ENCODE results near the gene ATP11B.
"Not testable (repeated sequence)": the region's sequence is repeated elsewhere in the genome, so short reads cannot be mapped to it uniquely, and the experiment has no call there.

Gene ATP11B

DNA sequence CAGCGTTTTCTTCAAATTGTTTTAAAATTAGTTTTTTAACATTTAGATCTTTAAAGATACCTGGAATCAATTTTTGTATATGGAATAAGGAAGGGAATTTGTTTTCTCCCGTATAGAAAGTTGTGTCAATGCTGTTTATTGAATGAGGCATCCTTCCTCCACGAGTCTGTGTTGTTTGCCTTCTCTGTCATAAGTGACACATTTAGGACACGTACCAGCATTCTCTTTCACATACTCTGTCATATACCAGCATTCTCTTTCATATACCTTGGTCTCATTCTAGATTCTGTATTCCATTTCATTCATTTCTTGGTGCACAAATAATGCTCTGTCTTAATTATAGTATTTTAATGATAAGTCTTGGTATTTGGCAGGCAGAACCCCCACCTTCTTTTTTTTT lies 10.3 kb downstream of the ATP11B start:
- peak; percentile 74 for FAIRE-seq

DNA sequence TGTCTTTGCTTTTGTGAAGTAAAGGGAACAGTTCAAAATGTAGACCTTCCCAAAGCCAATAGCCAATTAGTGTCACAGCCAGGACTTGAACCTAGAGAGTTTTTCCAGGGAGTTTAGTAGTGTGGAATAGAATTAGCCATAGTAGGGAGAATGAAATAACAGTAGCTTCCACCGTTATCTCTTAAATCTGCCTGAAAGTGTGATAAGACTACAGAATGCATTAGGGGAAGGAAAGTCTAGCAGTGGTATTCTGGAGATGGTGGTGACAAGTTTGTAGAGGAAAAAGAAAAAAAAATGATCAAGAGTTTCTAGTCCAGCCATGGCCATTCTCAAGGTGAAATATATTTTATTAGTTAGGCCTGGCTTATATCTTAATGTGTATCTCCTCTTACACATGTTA lies 13.8 kb downstream of the ATP11B start:
- FAIRE-seq (peak; percentile 83), DNase-seq (ENCODE audit: insufficient read length, low spot score) (no peak)
- no peak for TF ChIP-seq POLR2A (IDR thresholded peaks at IDR 0.05; ENCODE audit: low read depth, low read length)

More for the DNA sequence above, 10.3 kb downstream of the ATP11B start:
- no peak for DNase-seq (ENCODE audit: insufficient read length, low spot score)
- no peak for TF ChIP-seq POLR2A (IDR thresholded peaks at IDR 0.05; ENCODE audit: low read depth, low read length)

DNA sequence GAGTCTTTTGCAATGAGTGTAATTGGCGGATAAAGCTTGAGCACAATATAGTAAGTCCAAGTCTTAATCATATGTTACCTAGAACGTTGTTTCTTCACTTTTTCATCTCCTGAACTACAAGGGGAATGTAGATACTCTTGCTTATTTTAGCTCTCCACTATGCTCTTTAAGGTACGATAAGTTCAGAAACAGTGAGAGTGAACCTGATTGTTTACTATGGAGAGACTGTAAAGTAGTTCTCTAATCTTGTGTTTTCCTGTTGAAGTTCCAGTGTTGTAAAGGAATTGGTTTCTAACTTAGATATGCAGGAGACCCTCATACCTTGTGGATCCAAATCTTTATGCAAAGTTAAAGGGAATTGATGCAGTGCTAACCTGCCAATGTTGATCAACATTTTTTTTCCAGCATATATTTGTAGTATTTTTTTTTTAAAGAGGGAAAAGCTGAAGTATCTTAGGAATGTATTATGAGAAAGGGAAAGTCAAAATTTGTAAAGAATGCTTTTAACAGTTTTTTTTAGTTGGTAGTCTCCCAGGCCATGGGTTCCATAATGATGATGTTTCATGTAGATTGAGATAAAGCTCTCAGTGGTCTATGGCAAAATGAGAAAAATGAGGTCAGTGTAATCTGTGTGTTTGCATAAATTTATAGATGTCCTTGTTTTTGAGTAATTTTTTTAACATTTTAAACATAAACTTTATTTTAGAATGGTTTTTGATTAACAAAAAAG lies 14.9 kb downstream of the ATP11B start:
- DNase-seq (ENCODE audit: insufficient read length, low spot score) (no peak), FAIRE-seq (peak; percentile 83)
- no peak for TF ChIP-seq POLR2A (IDR thresholded peaks at IDR 0.05; ENCODE audit: low read depth, low read length)

DNA sequence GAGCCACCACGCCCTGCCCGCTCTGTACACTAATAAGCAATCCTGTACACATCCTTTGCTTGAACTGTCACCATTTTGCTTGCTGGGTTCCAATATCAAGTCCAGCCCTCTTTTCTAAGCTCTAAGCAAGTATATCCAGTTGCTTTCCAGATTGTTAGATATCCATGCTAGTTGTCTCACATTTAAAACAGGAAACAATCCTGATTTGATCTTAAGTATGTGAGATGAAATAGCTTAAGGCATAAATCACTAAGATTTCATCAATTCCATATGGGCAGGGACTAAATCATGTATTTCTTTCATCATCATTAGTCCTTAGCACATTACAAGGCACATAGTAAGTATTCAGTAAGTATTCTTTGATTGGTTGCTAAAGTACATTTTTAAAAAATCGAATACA lies 16.2 kb downstream of the ATP11B start:
- DNase-seq (ENCODE audit: insufficient read length, low spot score) (no peak), FAIRE-seq (peak; percentile 57)
- TF ChIP-seq POLR2A (IDR thresholded peaks at IDR 0.05; ENCODE audit: low read depth, low read length): no peak

DNA sequence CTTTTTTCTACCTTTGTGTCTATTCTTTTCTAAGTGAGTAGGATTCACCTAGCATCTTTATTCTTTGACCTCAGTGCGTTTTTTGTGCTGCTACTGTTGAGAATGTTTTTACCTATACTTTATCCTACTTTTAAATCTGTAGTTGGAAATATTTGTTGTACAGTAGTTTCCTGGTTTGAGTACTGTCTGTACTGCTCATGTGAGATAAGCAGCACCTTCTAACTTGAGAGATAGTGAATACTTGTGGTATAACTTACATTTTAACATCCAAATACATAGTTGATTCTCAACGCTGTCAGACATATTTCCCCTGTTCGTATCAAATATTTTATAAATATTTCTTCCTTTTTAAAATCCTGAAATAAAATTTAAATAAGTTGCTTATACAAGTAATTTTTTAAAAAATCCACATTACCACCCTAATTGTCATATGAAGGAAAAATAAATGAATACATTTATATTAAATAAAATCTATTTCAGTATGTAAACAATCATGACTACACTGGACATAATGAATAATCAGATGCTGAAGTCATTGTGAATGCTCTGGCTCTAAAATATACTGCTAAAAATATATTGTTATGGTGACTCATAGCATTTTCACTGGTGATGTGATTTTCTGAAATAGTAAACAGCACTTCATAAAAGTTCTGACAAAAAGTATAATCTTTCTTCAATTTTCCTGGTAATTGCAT lies 17.4 kb downstream of the ATP11B start:
- FAIRE-seq (peak; percentile 58), DNase-seq (ENCODE audit: insufficient read length, low spot score) (no peak)
- no peak for TF ChIP-seq POLR2A (IDR thresholded peaks at IDR 0.05; ENCODE audit: low read depth, low read length)

DNA sequence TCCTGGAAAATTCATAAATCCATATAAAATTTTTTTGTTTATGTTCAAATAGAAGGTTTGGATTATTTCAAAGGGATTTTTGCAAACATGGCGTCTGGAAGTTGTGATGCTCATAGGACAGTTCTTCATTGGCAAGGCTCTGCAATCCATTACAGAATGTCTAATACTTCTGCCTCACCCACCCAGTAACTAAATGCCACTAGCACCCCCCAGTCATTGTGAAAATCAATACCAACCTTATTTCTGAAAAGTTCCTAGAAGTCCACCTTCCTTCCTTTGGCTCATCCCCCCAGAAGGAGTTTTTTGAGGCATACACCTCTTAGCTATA lies 17.9 kb downstream of the ATP11B start:
- FAIRE-seq (no peak), DNase-seq (ENCODE audit: insufficient read length, low spot score) (no peak)
- TF ChIP-seq POLR2A (IDR thresholded peaks at IDR 0.05; ENCODE audit: low read depth, low read length): no peak

DNA sequence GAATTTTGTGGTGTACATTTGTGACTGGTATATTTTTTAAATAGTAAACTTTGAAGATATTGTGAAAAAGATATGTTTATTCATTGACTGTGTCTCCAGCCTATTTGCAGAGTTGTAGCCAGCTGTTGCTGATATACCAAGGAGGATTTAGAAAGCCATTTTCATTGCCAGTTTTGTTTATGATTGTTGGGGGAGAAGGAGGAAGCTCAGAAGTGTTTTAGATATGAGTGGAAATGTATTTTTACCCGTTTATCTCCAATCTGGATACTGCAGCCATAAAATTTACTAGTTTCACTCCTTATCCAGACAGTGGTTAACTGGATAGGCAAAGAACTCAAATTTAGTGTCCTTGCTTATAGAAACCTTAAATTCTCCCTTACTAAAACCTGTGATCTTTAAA lies 18.8 kb downstream of the ATP11B start:
- no peak for FAIRE-seq
- no peak for DNase-seq (ENCODE audit: insufficient read length, low spot score)
- no peak for TF ChIP-seq POLR2A (IDR thresholded peaks at IDR 0.05; ENCODE audit: low read depth, low read length)

DNA sequence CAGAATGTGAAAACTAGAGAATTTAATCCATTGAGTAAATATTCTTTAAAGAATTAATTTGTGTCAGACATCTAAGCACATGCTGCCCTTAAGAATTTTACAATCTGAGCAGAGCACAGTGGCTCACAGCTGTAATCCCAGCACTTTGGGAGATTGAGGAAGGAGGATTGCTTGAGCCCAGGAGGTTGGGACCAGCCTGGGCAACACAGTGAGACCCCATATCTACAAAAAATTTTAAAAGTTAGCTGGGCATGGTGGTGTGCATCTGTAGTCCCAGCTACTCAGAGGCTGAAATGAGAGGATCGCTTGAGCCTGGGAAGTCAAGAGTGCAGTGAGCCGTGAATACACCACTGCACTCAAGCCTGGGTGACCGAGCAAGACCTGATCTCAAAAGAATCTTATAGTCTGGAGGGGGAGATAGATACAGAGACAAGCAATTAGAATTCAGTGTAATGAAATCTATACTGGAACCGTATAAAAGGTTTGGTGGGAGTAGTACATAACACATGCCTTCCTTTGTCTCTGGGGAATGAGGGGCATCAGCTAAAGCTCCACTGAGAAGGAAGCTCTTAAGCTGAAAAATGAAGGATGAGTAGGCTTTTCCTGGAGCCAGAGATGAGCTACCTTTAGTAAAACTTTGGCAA lies 21.2 kb downstream of the ATP11B start:
- TF ChIP-seq POLR2A (IDR thresholded peaks at IDR 0.05; ENCODE audit: low read depth, low read length): no peak
- no peak for FAIRE-seq

DNA sequence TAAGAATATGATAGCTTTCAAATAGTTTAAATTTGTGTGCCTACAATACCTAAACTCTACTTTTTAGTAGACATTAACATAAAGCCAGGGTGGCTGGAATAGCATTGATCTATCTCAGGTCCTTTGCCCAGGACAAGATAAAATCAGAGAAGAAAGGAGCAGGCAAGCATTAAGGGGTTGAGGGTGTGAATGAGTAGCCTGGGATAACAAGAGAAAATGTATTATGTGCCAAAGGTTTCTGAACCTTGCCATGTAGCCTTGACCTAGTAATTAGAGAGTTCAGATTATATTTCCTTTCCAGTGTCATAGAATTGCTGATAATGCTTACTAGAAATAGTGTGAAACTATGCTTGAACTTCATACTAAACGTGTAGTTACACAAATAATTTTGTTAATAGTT lies 22.9 kb downstream of the ATP11B start:
- DNase-seq (ENCODE audit: insufficient read length, low spot score) (no peak), FAIRE-seq (no peak)
- TF ChIP-seq POLR2A (IDR thresholded peaks at IDR 0.05; ENCODE audit: low read depth, low read length): no peak

More for the DNA sequence above, 21.2 kb downstream of the ATP11B start:
- no peak for DNase-seq (ENCODE audit: insufficient read length, low spot score)

DNA sequence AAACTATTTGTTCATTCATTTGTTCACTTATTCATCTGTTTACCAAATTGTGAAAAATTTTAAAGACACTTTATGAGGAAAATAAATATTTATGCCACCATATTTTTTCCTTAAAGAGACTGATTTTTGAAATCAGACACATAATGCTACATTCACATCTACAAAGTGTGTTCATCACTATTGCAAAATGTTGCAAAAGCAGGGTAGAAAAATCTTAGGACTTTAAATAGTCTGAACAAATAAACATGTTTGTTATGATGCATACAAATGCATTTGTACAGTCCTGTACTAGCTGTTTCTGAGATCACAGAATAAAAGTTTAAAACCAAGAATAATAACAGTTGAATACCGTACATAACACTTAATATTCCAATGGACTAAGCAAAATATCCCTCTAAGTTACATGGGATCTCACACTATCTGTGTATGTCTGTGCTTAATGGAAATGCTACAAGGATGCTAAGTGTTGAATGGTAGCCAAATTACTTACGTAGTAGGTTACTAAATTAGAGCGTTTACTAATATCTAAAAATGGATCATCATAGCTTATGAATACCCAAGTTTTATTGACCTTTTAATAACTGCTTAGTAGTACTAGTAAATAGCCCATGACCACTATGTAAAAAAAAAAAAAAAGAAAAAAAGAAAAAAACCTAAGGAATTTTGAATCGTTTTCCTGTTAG lies 25.1 kb downstream of the ATP11B start:
- FAIRE-seq: peak; percentile 82
- DNase-seq (ENCODE audit: insufficient read length, low spot score): no peak
- TF ChIP-seq POLR2A (IDR thresholded peaks at IDR 0.05; ENCODE audit: low read depth, low read length): no peak

DNA sequence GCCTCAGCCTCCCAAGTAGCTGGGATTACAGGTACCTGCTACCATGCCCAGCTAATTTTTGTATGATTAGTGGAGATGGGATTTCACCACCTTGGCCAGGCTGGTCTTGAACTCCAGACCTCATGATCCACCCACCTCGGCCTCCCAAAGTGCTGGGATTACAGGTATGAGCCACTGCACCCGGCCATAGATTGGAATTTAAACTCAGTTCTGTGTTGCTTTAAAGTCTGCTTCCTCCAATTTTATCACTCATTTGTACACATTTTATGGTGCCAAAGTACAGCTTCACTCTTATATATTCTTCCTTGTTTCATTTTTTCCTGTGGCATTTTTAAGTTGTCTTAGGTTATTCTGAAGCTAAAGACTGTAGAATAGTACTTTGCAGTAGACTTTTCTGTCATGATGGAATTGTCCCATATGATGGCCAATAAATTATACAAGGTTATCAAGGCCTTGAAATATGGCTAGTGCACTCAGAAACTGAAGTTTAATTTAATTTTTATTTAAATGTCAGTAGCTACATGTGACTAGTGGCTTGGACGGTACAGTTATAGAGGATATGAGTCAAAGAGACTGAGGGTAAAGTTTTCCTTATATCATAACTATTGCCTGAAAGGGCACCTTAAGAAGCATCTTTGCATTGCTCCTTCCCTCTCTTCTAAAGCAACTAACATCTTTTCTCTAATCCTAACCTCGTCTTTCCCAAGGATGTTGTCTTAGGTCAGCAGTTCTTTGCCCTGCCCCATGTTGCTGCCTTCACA lies 28.1 kb downstream of the ATP11B start:
- TF ChIP-seq POLR2A (IDR thresholded peaks at IDR 0.05; ENCODE audit: low read depth, low read length): no peak
- FAIRE-seq (peak; percentile 79), DNase-seq (ENCODE audit: insufficient read length, low spot score) (no peak)

DNA sequence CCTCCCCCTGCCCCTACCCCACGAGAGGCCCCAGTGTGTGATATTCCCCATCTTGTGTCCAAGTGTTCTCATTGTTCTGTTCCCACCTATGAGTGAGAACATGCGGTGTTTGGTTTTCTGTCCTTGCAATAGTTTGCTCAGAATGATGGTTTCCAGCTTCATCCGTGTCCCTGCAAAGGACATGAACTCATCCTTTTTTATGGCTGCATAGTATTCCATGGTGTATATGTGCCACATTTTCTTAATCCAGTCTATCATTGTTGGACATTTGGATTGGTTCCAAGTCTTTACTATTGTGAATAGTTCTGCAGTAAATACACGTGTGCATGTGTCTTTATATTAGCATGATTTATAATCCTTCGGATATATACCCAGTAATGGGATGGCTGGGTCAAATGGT lies 29.0 kb downstream of the ATP11B start:
- FAIRE-seq; DNase-seq (ENCODE audit: insufficient read length, low spot score): not testable (repeated sequence)

DNA sequence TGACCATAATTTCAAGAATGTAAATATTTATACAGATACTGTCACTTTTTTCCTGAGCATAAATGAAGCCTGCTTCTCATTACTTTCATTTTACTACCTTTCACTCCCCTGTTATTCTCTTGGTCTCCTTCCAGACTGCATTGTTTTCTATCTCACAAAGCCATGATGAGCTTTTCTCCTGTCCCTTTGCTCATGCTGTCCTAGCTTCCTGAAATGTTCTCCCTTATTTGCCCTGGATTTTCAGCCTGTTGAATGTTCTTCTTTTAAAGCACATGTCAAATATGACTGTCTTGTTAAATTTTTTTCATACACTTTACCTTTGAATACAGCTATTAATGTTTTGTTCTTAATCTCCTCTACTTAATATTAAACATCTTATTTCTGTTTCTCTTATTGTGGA lies 31.7 kb downstream of the ATP11B start:
- FAIRE-seq: peak; percentile 60
- DNase-seq (ENCODE audit: insufficient read length, low spot score): no peak
- TF ChIP-seq POLR2A (IDR thresholded peaks at IDR 0.05; ENCODE audit: low read depth, low read length): no peak
